Panc1 (cell line): ENCODE results near the gene C5orf52. TPM values are rescaled to one million over a fixed set of nuclear protein-coding genes. Genes with fewer than 3 reads are reported as not detected.

Experiments used
- ATAC-seq: fragments of 200-7000 bp; cut with Tn5 transposase; 2 replicates; pipeline ENCODE4 v1.9.1; 2020; ENCODE audit warnings: mild to moderate bottlenecking, moderate library complexity
- BruUV-seq: library from RNA; stranded (reverse); fragments of 400-500 nt; replicated peaks from 2 replicates; lab custom pipeline; 2021; lab: Mats Ljungman, UMichigan
- CTCF ChIA-PET: fragments of 300-600 bp; sonication (Branson Sonifier 250); formaldehyde crosslinking; loops from one replicate; lab custom pipeline; 2022; ENCODE audit warnings: antibody characterized with exemption; lab: Charles Lee
- POLR2A ChIA-PET: fragments of 300-600 bp; sonication (Branson Sonifier 250); formaldehyde crosslinking; loops from one replicate; lab custom pipeline; 2022; ENCODE audit warnings: antibody characterized with exemption; lab: Charles Lee
- DNase-seq: peaks from one replicate; pipeline ENCODE4 v3.0.0-alpha.2; 2010; ENCODE audit warnings: low read depth, low spot score
- H3K27ac ChIP-seq: 2 replicates; pipeline ENCODE4 v1.5.1; 2011; ENCODE audit warnings: mild to moderate bottlenecking, low read length, inconsistent platforms
- H3K27me3 ChIP-seq: fragments of 200-500 bp; sonication (Bioruptor generic); 2 replicates; pipeline ENCODE4 v1.6.0; 2014; ENCODE audit warnings: low read length, inconsistent platforms; ENCODE audit not compliant: control insufficient read depth, insufficient read depth
- H3K36me3 ChIP-seq: fragments of 200-500 bp; sonication (Bioruptor generic); 2 replicates; pipeline ENCODE4 v1.5.1; 2014; ENCODE audit warnings: inconsistent platforms, mild to moderate bottlenecking, low read length, moderate library complexity; ENCODE audit not compliant: control insufficient read depth, insufficient read depth
- H3K4me1 ChIP-seq: 2 replicates; pipeline ENCODE4 v1.5.1; 2011; ENCODE audit warnings: inconsistent platforms, mild to moderate bottlenecking, low read length, moderate library complexity; ENCODE audit not compliant: control insufficient read depth, insufficient read depth
- H3K4me3 ChIP-seq, 2 experiments: 2 replicates each; pipeline ENCODE4 v1.5.1; 2011 to 2012; ENCODE audit warnings: low read depth in 2 of 2, low read length in 2 of 2, mild to moderate bottlenecking in 2 of 2, inconsistent platforms in 1 of 2, moderate library complexity in 1 of 2
- H3K9me3 ChIP-seq: fragments of 200-500 bp; sonication (Bioruptor generic); 2 replicates; pipeline ENCODE4 v1.5.1; 2014; ENCODE audit warnings: low read depth, mild to moderate bottlenecking, inconsistent platforms, low read length, moderate library complexity; ENCODE audit not compliant: control insufficient read depth, insufficient read depth
- POLR2AphosphoS5 ChIP-seq: IDR thresholded peaks from 2 replicates; pipeline ENCODE4 v1.6.1; 2012; ENCODE audit warnings: mild to moderate bottlenecking, low read depth, low read length, moderate library complexity
- SIN3A ChIP-seq: IDR thresholded peaks from 2 replicates; pipeline ENCODE4 v1.6.1; 2012; ENCODE audit warnings: low read depth, mild to moderate bottlenecking, low read length, moderate library complexity, borderline replicate concordance; ENCODE audit not compliant: insufficient read depth
- TCF7L2 ChIP-seq: IDR thresholded peaks from 2 replicates; pipeline ENCODE4 v1.6.1; 2011; ENCODE audit warnings: mild to moderate bottlenecking, low read depth, low read length, inconsistent platforms
- in situ Hi-C: cut with HindIII; loops from 2 replicates; pipeline ENCODE4 v1.10.0; 2016; ENCODE audit warnings: low sequenced_read_pairs, low pct_unique_long_range_greater_than_20kb
- intact Hi-C: fragments of 100-400 bp; cut with micrococcal nuclease; formaldehyde crosslinking; loops from one replicate; pipeline ENCODE4 v1.10.0; 2022; ENCODE audit not compliant: unreplicated experiment
- total RNA-seq: library from RNA; stranded (reverse); gene quantifications from one replicate; pipeline ENCODE4 v1.2.1, GENCODE V29; 2021; ENCODE audit not compliant: unreplicated experiment
- TF ChIP-seq, protein P1 (sequence below), 2 experiments: IDR thresholded peaks; 2 replicates each; pipeline ENCODE4 v1.6.1; 2011 to 2012; ENCODE audit warnings: low read depth in 2 of 2, control low read depth in 1 of 2, low read length in 1 of 2, mild to moderate bottlenecking in 1 of 2, moderate library complexity in 1 of 2; ENCODE audit not compliant: insufficient read depth in 1 of 2
- TF ChIP-seq, protein P2 (sequence below): fragments of 450-650 bp; IDR thresholded peaks from 2 replicates; pipeline ENCODE4 v1.5.1; 2017; ENCODE audit warnings: mild to moderate bottlenecking

The C5orf52 gene
- total RNA-seq, 1 experiment from 2014 or later = not detected

DNA sequence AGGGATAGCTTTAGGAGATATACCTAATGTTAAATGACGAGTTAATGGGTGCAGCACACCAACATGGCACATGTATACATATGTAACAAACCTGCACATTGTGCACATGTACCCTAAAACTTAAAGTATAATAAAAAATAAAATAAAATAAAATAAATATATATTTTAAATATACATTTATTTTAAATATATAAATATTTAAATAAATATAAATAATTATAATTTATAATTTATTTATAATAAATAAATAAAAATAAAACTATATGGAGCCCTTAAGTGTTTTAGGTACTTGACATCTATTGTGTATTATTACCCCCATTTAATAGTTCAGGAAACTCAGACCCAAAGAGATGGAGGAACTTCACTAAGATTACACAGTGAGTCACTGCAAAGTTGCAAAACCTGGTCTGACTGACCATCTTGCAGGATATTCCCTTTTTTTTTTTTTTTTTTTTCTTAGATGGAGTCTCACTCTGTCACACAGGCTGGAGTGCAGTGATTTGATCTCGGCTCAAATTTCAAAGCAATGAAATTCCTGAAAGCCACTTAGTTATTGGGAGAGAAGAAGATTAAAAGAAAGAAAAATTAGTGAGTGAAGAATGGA, 5.8 kb upstream of the C5orf52 start:
- H3K27ac ChIP-seq = no peak overlapping the region
- CTCF ChIA-PET = interaction anchor here (0.7 kb wide), 1 partner anchor 88 kb away, joined by 3 read pairs; no protein-coding TSS in a partner anchor
- TF ChIP-seq TCF7L2 = no peak
- no peak for TF ChIP-seq POLR2AphosphoS5
- TF ChIP-seq, protein P1, sequence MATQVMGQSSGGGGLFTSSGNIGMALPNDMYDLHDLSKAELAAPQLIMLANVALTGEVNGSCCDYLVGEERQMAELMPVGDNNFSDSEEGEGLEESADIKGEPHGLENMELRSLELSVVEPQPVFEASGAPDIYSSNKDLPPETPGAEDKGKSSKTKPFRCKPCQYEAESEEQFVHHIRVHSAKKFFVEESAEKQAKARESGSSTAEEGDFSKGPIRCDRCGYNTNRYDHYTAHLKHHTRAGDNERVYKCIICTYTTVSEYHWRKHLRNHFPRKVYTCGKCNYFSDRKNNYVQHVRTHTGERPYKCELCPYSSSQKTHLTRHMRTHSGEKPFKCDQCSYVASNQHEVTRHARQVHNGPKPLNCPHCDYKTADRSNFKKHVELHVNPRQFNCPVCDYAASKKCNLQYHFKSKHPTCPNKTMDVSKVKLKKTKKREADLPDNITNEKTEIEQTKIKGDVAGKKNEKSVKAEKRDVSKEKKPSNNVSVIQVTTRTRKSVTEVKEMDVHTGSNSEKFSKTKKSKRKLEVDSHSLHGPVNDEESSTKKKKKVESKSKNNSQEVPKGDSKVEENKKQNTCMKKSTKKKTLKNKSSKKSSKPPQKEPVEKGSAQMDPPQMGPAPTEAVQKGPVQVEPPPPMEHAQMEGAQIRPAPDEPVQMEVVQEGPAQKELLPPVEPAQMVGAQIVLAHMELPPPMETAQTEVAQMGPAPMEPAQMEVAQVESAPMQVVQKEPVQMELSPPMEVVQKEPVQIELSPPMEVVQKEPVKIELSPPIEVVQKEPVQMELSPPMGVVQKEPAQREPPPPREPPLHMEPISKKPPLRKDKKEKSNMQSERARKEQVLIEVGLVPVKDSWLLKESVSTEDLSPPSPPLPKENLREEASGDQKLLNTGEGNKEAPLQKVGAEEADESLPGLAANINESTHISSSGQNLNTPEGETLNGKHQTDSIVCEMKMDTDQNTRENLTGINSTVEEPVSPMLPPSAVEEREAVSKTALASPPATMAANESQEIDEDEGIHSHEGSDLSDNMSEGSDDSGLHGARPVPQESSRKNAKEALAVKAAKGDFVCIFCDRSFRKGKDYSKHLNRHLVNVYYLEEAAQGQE (IDR thresholded peaks at IDR 0.05; ENCODE audit: insufficient read depth in 1 of 2, low read depth in 2 of 2, low read length in 1 of 2) = no peak
- TF ChIP-seq, protein P2, sequence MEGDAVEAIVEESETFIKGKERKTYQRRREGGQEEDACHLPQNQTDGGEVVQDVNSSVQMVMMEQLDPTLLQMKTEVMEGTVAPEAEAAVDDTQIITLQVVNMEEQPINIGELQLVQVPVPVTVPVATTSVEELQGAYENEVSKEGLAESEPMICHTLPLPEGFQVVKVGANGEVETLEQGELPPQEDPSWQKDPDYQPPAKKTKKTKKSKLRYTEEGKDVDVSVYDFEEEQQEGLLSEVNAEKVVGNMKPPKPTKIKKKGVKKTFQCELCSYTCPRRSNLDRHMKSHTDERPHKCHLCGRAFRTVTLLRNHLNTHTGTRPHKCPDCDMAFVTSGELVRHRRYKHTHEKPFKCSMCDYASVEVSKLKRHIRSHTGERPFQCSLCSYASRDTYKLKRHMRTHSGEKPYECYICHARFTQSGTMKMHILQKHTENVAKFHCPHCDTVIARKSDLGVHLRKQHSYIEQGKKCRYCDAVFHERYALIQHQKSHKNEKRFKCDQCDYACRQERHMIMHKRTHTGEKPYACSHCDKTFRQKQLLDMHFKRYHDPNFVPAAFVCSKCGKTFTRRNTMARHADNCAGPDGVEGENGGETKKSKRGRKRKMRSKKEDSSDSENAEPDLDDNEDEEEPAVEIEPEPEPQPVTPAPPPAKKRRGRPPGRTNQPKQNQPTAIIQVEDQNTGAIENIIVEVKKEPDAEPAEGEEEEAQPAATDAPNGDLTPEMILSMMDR = no peak
- TF ChIP-seq SIN3A = no peak

DNA sequence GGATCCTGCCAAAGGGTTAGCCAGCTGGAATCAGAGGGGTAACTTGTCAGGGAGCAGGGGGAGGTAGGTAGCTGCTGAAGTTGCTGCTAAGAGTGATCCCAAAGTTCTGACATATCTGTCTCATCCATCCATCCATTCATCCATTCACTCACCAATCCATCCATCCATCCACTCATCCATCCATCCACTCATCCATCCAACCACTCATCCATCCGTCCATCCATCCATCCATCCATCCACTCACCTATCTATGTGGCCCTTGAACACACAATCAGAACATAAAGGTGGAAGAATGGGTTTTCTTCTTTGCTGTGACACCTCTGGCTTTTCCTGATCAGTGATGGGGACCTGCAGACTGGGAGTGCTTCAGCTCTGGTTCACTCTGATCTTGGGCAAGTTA, 3.0 kb upstream of the C5orf52 start:
- in situ Hi-C loops = no loop called here
- no TSS peak for BruUV-seq
- peak; percentile 29; the same call in 1 of the 2 replicates for ATAC-seq
- Histone ChIP-seq H3K4me1 (no peaks in the 10 kb centered on the region), H3K27me3 (peaks cover 8% of the 10 kb centered on the region), H3K36me3 (no peaks in the 10 kb centered on the region), H3K27ac (no peak overlapping the region), H3K4me3 (no peak overlapping the region), H3K9me3 (no peaks in the 10 kb centered on the region)
- POLR2A ChIA-PET = no interaction called here
- TF ChIP-seq, protein P1 (IDR thresholded peaks at IDR 0.05; ENCODE audit: insufficient read depth in 1 of 2, low read depth in 2 of 2, low read length in 1 of 2) = no peak
- TF ChIP-seq POLR2AphosphoS5 (no peak), TCF7L2 (no peak), SIN3A (no peak)
- TF ChIP-seq, protein P2 = no peak
- CTCF ChIA-PET = interaction anchor here (0.6 to 1.7 kb wide), 2 partner anchors 12 to 75 kb away, joined by 4 to 8 read pairs; partner anchors contain the start of gene LSM11
- intact Hi-C loops = loop anchor here (5.0 kb wide), 1 partner anchor 49 kb away; no protein-coding TSS in a partner anchor
- DNase-seq = no peak

More for the DNA sequence above, 5.8 kb upstream of the C5orf52 start:
- POLR2A ChIA-PET = no interaction called here
- Histone ChIP-seq H3K4me1 (no peaks in the 10 kb centered on the region), H3K9me3 (no peaks in the 10 kb centered on the region; the same call in 1 of the 2 replicates), H3K27me3 (peaks cover 5% of the 10 kb centered on the region), H3K4me3 (no peak overlapping the region), H3K36me3 (no peaks in the 10 kb centered on the region)
- no TSS peak for BruUV-seq
- ATAC-seq (no peak), DNase-seq (no peak)
- intact Hi-C loops = loop anchor here (5.0 kb wide), 1 partner anchor 52 kb away; no protein-coding TSS in a partner anchor
- in situ Hi-C loops = no loop called here
